ENCODE measurements around the gene HLA-G. TPM values are rescaled to one million over a fixed set of nuclear protein-coding genes. Genes with fewer than 3 reads are reported as not detected.
"Not testable (repeated sequence)": the region's sequence is repeated elsewhere in the genome, so short reads cannot be mapped to it uniquely, and the experiment has no call there.

HLA-G gene
- under 1 TPM in 3 of 9 donors, not detected in 6; 0.23 to 0.77 (median 0.64) TPM for total RNA-seq
- polyA plus RNA-seq, result under 1 TPM in 1 of 2 donors, not detected in 1; 0.24 TPM
- long read RNA-seq, donor 1, partial matches to known transcripts, result 0 of 1 reads
- long read RNA-seq, donor 1, other reads (novel, unspliced or antisense), result 0 of 1 reads
- long read RNA-seq, donor 2, result 0 reads
- long read RNA-seq, donor 3, result 0 reads

GRCh38 chr6:29827579-29828470 is at the start of gene HLA-G:
Gene HLA-G (plus strand): TSS chr6:29827825. CDS start chr6:29827845, 20 bp downstream.
- intact Hi-C loops (cut with DNase I), result no loop called here
- Histone ChIP-seq H3K4me1 (peaks cover 0 to 12% (median 2%) of the 10 kb centered on the region in 12 donors), H3K27me3 (peaks cover 16 to 77% (median 31%) of the 10 kb centered on the region in 9 donors), H3K9me3 (no peaks in the 10 kb centered on the region), H3K4me3 (peak within 1 kb of the TSS in 11 of 12 donors; percentile 6 to 43 (median 30)), H3K36me3 (no peaks in the 10 kb centered on the region), H3K27ac (no peak within 1 kb of the TSS)
- 7 to 17% (median 12%) methylated on average over 56 to 75 of the region's 75 CpGs for WGBS, 4 donors
- TF ChIP-seq POLR2A (IDR thresholded peaks at IDR 0.05) (no peak), CTCF (IDR thresholded peaks at IDR 0.05) (no peak)
- DNase-seq (no peak), ATAC-seq (peak in 1 of 4 donors; percentile 27)

- DNase-seq; H3K9me3 ChIP-seq; ATAC-seq; intact Hi-C loops (cut with DNase I); H3K4me3 ChIP-seq; H3K27me3 ChIP-seq; H3K4me1 ChIP-seq; H3K36me3 ChIP-seq; H3K27ac ChIP-seq: not testable (repeated sequence)
- 64 to 88% (median 74%) methylated on average over 7 to 13 of the region's 13 CpGs for WGBS, 4 donors
Observed at GRCh38 chr6:29780019-29780698, 47.5 kb upstream of the HLA-G start.

- DNase-seq, result no peak
- TF ChIP-seq CTCF (IDR thresholded peaks at IDR 0.05), result no peak
- no peak for TF ChIP-seq POLR2A (IDR thresholded peaks at IDR 0.05)
- H3K4me3 ChIP-seq, result no peak overlapping the region
- H3K36me3 ChIP-seq, result no peaks in the 10 kb centered on the region
- H3K27ac ChIP-seq, result no peak overlapping the region
- WGBS, 4 donors, result 92 to 100% (median 95%) methylated on average over 1 of the region's 1 CpG
- intact Hi-C loops (cut with DNase I), result no loop called here
- H3K4me1 ChIP-seq, result peaks cover 0 to 24% (median 6%) of the 10 kb centered on the region in 12 donors
- peaks cover 0 to 6% (median 0%) of the 10 kb centered on the region in 12 donors for H3K9me3 ChIP-seq
- peaks cover 0 to 22% (median 0%) of the 10 kb centered on the region in 9 donors for H3K27me3 ChIP-seq
- ATAC-seq, result no peak
Observed at GRCh38 chr6:29789176-29789575, 38.4 kb upstream of the HLA-G start.

- TF ChIP-seq CTCF (IDR thresholded peaks at IDR 0.05) (no peak), POLR2A (IDR thresholded peaks at IDR 0.05) (no peak)
- DNase-seq, result no peak
- H3K4me1 ChIP-seq, result peaks cover 0 to 24% (median 6%) of the 10 kb centered on the region in 12 donors
- no peaks in the 10 kb centered on the region for H3K36me3 ChIP-seq
- H3K9me3 ChIP-seq, result no peaks in the 10 kb centered on the region
- H3K4me3 ChIP-seq, result no peak overlapping the region
- intact Hi-C loops (cut with DNase I), result no loop called here
- ATAC-seq, result no peak
- WGBS, 4 donors, result 82 to 92% (median 88%) methylated on average over 3 of the region's 3 CpGs
- no peak overlapping the region for H3K27ac ChIP-seq
- H3K27me3 ChIP-seq, result peaks cover 0 to 33% (median 6%) of the 10 kb centered on the region in 9 donors
Observed at GRCh38 chr6:29790626-29791025, 37.0 kb upstream of the HLA-G start.

Data from heart left ventricle (tissue), 16 donors.